ENCODE data around the gene C19orf81.

Gene C19orf81

GRCh38 chr19:50644315-50644915 is 4.8 kb upstream of the C19orf81 start:
- no peak overlapping the region for H3K4me3 ChIP-seq (ENCODE audit: control insufficient read depth, low read depth, low read length)
- TF ChIP-seq, protein P1, sequence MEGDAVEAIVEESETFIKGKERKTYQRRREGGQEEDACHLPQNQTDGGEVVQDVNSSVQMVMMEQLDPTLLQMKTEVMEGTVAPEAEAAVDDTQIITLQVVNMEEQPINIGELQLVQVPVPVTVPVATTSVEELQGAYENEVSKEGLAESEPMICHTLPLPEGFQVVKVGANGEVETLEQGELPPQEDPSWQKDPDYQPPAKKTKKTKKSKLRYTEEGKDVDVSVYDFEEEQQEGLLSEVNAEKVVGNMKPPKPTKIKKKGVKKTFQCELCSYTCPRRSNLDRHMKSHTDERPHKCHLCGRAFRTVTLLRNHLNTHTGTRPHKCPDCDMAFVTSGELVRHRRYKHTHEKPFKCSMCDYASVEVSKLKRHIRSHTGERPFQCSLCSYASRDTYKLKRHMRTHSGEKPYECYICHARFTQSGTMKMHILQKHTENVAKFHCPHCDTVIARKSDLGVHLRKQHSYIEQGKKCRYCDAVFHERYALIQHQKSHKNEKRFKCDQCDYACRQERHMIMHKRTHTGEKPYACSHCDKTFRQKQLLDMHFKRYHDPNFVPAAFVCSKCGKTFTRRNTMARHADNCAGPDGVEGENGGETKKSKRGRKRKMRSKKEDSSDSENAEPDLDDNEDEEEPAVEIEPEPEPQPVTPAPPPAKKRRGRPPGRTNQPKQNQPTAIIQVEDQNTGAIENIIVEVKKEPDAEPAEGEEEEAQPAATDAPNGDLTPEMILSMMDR (conservative IDR thresholded peaks at IDR 0.05; ENCODE audit: control insufficient read depth, insufficient read depth, low read depth, low read length), result no peak

DNA sequence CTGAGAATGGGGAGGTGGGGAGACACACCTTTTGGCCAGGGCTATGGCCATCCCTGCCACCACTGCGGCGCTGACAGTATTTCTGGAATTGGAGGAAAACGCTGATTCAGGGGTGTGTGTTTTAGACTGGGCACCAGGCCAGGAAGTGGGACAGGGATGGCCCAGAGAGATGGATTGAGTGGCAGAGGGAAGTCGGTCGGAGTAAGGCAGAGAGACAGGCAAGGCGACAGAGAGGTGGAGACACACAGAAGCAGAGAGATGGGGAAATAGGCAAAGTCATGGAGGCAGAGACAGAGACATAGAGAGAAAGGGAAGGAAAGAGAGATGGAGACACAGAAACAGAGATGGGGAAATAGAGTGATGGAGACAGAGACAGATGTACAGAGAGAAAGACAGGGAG is 4.1 kb upstream of the C19orf81 start:
- TF ChIP-seq, protein P1 (conservative IDR thresholded peaks at IDR 0.05; ENCODE audit: control insufficient read depth, insufficient read depth, low read depth, low read length), result no peak
- DNase-seq (ENCODE audit: low read depth), result no peak
- no peak overlapping the region for H3K4me3 ChIP-seq (ENCODE audit: control insufficient read depth, low read depth, low read length)

More at GRCh38 chr19:50644315-50644915, 4.8 kb upstream of the C19orf81 start:
- DNase-seq (ENCODE audit: low read depth), result no peak

DNA sequence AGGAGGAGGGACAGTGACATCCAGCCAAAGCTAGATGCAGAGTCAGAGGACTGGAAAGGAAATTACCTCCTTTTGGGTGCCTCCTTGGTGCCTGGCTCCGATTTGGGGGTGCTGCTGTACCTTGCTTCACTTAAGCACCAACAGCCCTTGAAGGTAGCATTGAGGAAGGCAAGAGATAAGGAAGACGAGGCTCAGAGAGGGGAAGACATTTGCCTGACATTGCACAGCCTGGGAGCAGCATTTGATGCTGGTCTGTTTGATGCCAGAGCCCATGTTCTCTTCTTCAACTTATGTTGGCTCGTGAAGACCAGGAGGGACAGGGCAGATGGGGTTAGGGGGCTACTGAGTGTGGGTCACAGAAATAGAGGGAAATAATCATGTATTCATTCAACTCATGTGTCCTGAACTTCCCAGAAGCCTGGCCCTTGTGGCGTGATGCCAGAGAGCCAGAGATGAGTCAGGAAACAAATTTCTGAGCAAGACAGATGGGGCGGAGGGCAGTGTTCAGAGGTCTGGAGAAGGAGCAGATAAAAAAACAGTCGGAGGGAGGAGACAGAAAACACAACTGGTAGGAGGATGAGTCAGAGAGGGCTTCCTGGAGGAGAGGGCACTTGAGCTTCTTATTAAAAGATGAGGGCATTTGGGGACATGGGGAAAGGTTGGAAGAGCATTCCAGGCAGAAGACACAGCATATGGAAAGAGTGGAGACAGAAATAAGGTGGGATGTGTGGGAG is 3.0 kb upstream of the C19orf81 start:
- no peak overlapping the region for H3K4me3 ChIP-seq (ENCODE audit: control insufficient read depth, low read depth, low read length)
- TF ChIP-seq, protein P1 (conservative IDR thresholded peaks at IDR 0.05; ENCODE audit: control insufficient read depth, insufficient read depth, low read depth, low read length), result no peak
- DNase-seq (ENCODE audit: low read depth), result peak; percentile 88

DNA sequence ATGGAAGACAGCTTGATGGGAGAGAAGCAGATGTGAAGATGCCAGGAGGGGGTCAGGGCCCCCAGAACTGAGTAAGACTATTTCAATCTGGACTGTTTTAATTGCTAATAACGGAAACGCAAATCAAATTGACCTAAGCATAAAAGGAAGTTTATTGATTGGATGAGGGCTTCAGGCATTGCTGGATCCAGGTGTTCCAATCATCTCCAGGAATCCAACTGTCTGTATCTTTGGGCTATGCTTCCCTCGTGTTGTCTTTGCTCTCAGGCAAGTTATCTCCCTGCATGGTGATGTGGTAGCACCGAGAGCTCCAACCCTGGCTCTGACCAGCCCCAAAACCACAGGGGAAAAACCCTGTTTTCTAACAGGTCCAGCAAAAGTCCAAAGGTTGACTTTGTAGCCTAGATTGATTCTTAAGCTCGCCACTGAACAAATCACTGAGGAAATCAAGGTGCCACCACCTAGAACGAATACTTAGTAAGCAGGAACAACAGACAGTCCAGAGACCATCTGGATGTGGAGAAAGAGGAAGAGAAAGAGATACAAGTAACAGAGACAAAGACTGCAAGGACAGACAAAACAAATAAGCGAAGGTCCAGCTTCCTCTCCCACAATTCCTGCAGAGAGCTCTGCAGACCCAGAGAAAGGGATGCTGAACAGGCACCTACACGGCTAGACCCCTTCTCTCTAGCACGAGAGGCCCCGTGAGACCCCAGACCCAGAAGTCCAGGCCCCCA is 1.2 kb upstream of the C19orf81 start:
- DNase-seq (ENCODE audit: low read depth), result no peak
- TF ChIP-seq, protein P1 (conservative IDR thresholded peaks at IDR 0.05; ENCODE audit: control insufficient read depth, insufficient read depth, low read depth, low read length), result no peak
- no peak overlapping the region for H3K4me3 ChIP-seq (ENCODE audit: control insufficient read depth, low read depth, low read length)

DNA sequence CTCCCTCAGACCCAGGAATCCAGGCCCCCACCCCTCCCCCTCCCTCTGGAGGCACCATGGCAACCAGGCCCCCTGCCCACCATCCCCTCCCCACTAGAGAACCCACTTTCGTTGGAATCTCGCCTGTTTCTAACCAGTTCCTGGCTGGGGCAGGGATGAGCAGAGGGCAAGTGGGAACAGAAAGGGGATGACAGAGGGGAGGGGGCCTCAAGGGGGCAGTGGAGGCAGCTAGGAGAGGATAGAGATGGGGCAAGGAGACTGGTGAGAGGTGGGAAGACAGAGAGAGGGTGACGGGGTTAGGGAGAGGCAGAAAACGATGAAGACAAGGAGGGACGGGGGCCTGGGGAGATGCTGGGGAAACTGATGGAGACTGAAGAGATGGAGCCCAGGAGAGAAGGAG is 586 bp upstream of the C19orf81 start:
- no peak overlapping the region for H3K4me3 ChIP-seq (ENCODE audit: control insufficient read depth, low read depth, low read length)
- TF ChIP-seq, protein P1 (conservative IDR thresholded peaks at IDR 0.05; ENCODE audit: control insufficient read depth, insufficient read depth, low read depth, low read length), result no peak
- DNase-seq (ENCODE audit: low read depth), result no peak

GRCh38 chr19:50651174-50651573 is 1.9 kb downstream of the C19orf81 start:
- no peak overlapping the region for H3K4me3 ChIP-seq (ENCODE audit: control insufficient read depth, low read depth, low read length)
- DNase-seq (ENCODE audit: low read depth), result no peak
- TF ChIP-seq, protein P1 (conservative IDR thresholded peaks at IDR 0.05; ENCODE audit: control insufficient read depth, insufficient read depth, low read depth, low read length), result no peak
